ENCODE data around the gene SCAP.
"Not testable (repeated sequence)": the region's sequence is repeated elsewhere in the genome, so short reads cannot be mapped to it uniquely, and the experiment has no call there.

SCAP gene

DNA sequence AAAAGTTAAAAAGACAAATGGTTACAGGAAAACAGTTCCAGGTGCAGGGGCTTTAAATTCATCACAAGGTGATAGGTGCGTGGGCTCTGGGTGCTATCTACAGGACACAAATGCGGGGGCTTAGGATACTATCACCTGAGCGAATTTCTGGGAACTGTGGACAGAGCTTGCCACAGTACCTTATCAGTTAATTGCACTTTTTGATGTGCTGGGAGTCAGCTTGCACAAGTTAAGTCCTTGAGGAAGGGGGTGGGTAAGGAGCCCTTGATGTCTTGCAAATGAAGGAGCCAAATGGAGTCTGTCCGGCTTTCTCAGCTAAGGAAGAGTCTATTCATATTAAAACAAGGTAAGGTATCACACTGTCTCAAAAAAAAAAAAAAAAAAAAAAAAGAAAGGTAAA, 6.0 kb upstream of the SCAP start:
- DNase-seq (ENCODE audit: low spot score); FAIRE-seq: not testable (repeated sequence)

DNA sequence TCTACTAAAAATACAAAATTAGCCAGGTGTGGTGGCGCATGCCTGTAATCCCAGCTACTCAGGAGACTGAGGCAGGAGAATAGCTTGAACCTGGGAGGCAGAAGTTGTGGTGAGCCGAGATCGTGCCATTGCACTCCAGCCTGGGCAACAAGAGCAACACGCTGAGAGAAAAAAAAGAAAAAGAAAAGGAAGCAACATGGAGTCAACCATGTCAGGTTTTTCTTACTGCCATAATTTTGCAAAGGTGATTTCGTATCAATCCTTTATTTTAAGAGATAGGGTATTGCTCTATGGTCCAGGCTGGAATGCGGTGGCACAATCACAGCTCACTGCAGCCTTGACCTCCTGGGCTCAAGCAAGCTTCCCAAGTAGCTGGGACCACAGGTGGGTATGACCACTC, 4.5 kb upstream of the SCAP start:
- DNase-seq (ENCODE audit: low spot score); FAIRE-seq: not testable (repeated sequence)

DNA sequence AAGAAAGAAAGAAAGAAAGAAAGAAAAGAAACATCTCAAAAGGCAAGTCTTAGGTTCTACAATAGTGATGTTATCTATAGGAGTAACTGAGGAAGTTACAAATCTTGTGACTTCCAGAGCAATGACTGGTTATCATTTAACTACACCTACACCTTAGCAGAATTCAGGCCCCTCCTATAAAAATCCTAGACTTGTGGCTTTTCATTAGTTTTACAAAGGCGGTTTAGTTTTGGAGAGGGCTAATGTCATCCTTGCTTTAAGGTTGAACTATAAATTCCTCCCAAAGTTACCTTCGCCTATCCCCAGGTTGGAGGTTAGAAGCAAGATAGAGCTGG, 4.1 kb upstream of the SCAP start:
- FAIRE-seq (no peak), DNase-seq (ENCODE audit: low spot score) (no peak)

DNA sequence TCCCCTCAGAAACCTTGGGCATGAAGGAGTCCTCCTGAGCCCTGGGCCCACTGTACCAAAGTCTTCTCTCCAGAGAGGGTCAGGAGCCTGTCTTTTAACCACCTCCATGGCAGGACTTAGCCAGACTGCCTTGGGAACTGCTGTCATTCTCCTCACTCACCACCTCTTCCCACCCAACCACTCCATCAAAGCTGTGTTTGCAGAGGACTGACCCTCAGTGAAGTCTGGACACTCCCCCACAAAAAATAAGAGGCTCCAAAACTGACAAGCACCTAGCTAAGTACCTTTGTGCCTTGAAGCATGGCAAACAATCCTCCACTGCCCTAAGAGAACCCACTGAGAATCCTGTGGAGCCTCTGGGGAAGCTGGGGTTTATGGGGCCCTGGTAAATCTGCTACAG, 2.3 kb upstream of the SCAP start:
- FAIRE-seq (no peak), DNase-seq (ENCODE audit: low spot score) (no peak)

DNA sequence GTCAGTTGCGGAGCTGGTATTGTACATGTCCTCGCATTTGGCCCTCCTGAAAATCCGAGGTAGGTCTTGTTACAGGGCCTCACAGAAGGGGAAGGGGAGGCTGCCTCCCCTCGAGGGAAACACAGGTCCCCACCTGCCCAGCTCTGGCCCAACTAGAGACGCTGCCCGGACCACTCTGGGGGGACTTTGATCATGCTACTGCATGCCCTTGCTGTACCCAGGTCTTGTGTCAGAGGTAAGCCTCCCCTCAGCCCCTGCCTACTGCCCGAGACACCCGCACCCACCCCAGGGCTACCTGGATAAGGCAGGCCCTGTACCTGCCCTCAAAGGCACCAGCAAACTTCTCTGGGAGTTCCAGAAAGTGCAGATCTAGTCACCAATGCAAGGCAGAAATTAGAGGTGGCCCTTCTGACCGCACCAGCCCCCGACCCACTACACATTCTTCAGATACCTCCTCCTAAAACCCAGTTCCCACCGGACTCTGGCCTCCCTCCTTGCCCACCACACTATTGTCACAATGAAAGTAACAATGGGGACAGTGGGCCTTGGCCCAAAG, 981 bp upstream of the SCAP start:
- FAIRE-seq: no peak
- no peak for DNase-seq (ENCODE audit: low spot score)

DNA sequence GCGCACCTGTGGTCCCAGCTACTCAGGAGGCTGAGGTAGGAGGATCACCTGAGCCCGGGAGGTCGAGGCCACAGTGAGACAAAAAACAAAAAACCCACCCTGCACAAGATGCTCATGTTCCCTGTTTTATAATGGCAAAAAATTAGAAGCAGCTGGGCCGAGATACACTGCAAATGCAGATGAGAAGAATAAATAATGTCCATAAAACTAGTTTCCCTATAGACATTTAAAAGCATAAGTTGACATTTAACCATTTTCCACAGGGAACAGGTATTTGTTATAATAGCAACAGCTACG, 537 bp upstream of the SCAP start:
- FAIRE-seq: no peak
- no peak for DNase-seq (ENCODE audit: low spot score)

DNA sequence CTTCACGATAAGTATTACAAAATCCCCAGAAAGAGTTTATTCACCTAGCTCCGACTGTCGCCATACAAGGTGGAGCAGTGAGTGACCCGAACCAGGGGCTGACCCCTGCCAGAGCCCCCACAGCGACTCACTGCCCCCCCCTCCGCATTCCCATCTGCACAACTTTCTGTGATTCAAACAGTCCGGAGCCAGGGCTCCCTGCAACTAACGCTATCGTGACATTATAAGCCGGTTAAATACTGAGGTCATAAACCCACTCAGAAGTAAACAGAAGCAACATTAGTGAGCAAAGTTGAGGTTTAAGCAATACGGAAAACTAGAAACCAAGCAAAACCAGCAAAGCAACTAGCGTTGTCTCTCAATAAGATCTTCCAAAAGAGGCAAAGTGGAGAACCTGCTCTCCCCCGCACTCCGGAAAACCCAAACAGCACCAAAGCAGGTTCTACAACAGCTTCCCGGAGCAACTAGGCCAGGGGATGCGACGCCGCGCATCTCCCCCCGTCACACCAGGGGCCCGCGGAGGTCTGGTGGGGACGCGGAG, 642 bp downstream of the SCAP start:
- DNase-seq (ENCODE audit: low spot score) (no peak), FAIRE-seq (no peak)

DNA sequence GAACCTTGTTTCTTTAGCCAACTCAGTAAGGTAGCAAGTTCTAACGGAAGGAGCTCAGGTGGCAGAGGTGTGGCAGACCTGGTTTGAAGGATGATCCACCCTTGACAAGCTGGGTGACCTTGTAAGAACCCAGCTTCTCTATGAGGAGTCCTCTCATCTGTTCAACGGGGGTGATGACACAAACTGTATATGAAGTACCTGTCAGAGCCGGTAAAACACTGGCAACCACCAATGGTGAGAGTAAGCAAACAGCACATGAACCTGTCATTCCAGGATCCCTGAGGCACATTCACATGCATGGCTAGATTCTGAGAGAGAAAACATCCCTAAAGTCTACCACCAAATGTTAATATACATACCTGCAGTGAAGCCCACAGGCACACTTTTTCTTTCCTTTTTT, 2.4 kb downstream of the SCAP start:
- no peak for FAIRE-seq

DNA sequence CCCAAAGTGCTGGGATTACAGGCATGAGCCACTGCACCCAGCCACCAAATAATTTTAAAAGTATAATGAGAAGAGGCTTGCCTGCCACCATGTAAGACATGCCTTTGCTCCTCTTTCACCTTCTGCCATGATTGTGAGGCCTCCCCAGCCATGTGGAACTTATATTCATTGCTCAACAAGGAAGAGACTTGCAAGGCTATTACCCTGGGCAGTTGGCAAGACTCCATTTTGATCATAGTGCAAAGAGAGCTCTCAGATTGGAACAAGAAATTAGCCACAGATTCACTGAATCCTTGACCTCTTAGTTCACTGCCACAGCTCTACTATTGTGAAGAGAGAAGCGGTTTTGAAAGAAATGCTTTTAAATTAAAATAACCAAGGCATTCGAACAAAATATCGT, 6.1 kb downstream of the SCAP start:
- no peak for FAIRE-seq
- no peak for DNase-seq (ENCODE audit: low spot score)

More for the DNA sequence above, 2.4 kb downstream of the SCAP start:
- no peak for DNase-seq (ENCODE audit: low spot score)

DNA sequence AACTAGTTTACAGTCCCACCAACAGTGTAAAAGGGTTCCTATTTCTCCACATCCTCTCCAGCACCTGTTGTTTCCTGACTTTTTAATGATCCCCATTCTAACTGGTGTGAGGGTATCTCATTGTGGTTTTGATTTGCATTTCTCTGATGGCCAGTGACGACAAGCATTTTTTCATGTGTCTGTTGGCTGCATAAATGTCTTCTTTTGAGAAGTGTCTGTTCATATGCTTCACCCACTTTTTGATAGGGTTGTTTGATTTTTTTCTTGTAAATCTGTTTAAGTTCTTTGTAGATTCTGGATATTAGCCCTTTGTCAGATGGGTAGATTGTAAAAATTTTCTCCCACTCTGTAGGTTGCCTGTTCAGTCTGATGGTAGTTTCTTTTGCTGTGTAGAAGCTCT, 7.4 kb downstream of the SCAP start:
- not testable (repeated sequence) for FAIRE-seq

DNA sequence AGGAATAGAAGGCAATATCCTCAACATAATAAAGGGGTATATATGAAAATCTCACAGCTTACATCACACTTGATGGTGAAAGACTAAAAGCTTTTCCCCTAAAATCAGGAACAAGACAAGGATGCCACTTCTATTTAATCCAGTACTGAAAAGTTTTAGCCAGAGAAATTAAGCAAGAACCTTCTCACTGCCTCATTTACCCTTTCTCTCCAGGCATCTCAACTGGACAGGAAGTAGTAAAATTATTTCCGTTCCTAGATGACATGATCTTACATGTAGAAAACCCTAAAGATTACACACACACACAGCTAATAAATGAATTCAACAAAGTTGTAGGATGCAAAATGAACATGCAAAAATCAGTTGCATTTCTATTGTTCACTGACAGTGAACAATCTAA, 11.2 kb downstream of the SCAP start:
- FAIRE-seq (no peak), DNase-seq (ENCODE audit: low spot score) (no peak)

More for the DNA sequence above, 7.4 kb downstream of the SCAP start:
- DNase-seq (ENCODE audit: low spot score): not testable (repeated sequence)

DNA sequence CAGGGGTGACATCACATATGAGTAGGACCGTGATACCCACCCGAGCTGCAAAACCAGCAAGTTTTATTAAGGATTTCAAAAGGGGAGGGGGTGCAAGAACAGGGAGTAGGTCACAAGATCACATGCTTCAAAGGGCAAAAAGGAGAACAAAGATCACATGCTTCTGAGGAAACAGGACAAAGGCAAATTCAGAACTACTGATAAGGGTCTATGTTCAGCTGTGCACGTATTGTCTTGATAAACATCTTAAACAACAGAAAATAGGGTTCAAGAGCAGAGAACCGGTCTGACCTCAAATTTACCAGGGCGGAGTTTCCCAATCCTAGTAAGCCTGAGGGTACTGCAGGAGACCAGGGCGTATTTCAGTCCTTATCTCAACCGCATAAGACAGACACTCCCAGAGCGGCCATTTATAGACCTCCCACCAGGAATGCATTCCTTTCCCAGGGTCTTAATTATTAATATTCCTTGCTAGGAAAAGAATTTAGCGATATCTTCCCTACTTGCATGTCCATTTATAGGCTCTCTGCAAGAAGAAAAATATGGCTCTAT, 16.1 kb downstream of the SCAP start:
- DNase-seq (ENCODE audit: low spot score); FAIRE-seq: not testable (repeated sequence)

DNA sequence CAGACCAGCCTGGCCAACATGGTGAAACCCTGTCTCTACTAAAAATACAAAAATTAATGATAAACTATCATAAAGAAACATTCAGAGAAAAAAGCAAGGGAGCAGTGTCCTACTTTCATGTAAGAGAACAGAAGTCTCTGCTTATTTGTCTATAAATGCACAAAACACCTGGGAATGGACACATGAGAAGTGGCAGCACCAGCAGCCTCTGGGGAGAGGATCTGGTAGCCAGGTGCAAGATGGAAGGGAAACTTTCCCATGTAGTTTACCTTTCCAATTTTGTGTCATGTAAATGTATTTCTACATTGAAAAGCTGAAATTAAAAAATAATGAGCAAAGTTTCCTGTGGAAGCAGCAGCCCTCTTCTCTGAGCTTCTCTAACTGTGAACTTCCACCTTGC, 18.8 kb downstream of the SCAP start:
- FAIRE-seq (no peak), DNase-seq (ENCODE audit: low spot score) (no peak)

DNA sequence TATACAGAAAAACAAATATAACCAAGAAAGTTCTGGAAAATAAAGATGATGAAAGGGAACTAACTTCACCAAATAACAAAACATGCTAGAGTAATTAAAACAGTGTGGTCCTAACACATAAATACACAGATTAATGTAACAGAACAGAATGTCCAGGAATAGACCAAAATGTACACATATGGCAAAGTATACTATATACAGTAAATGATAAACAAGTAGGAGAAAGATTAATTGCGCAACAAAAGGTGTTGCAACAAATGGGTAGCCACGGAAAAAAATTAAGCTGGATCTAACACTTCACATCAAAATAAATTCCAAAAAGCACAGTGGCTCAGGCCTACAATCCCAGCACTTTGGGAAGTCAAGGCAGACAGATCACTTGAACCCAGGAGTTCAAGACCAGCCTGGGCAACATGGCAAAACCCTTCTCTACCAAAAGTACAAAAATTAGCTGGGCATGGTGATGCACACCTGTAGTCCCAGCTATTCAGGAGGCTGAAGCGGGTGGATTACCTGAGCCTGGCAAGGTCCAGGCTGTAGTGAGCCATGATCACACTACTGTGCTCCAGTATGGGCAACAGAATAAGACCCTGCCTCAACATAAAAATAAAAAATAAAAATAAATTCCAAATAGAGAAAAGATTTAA, 19.8 kb downstream of the SCAP start:
- DNase-seq (ENCODE audit: low spot score) (no peak), FAIRE-seq (no peak)

DNA sequence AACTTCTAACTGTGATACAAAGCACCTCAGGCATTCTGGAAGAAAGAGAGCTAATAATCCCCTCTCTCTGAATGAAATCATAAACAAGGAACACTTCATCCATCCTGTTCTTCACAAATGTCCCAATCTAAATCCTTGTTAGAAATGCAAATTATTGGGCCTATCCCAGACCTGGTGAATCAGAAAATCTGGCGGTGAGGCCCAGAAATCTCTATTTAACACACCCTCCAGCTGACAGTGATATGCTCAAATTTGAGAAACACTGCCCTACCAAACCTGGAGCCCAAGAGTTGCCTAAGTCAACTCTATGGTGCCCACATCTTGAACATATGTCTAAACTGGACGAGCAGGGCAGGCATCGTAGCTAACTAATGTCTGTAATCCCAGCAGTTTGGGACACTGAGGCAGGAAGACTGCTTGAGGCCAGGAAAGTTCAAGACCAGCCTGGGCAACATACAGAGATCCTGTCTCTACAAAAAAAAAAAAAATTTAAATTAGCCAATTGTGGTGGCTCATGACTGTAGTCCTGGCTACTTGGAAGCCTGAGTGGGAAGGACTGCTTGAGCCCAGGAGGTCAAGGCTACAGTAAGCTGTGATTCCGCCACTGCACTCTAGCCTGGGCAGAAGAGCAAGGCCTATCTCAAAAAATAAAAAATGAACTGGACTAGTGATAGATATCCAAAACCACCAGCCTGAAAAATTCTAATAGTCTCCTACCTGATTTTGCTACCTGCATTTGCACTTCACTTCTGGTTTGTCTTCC, 23.1 kb downstream of the SCAP start:
- no peak for DNase-seq (ENCODE audit: low spot score)
- no peak for FAIRE-seq

DNA sequence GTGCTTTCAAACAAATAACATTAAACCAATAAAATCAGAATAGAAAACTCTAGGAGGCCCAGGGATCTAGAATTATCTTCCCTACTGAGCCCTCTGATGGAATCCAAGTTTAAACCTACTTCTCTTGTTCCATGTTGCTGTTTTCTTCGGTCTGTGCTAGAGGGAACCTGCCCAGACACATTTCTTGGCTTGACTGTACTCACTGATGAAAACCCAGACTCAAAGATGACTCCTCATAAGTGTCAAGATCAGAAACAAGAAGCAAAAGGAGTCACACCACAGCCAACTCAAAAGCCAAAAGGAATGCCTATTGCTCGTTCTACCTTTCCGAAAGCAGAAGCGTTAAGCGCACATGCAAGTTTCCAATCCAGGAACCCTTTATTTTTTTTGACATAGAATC, 31.6 kb downstream of the SCAP start:
- DNase-seq (ENCODE audit: low spot score): no peak
- FAIRE-seq: no peak

DNA sequence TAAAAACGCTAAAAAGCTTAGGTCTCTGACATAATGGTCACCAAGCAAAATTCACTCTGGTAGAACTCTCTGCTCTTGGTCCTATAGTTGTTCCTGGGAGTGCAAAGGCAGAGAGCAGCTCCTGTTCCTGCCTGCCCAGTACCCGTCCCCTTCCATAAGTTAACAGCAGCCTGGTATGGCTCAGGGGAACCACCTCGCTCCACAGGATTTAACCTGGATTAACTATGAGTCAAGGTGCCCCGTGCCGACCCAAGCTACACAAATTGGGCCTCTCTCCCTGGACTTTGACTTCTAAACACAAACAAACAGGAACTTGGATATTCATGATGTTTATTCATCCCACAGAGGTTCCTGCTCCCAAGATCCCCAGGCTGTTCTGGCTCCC, 32.1 kb downstream of the SCAP start:
- FAIRE-seq: no peak

DNA sequence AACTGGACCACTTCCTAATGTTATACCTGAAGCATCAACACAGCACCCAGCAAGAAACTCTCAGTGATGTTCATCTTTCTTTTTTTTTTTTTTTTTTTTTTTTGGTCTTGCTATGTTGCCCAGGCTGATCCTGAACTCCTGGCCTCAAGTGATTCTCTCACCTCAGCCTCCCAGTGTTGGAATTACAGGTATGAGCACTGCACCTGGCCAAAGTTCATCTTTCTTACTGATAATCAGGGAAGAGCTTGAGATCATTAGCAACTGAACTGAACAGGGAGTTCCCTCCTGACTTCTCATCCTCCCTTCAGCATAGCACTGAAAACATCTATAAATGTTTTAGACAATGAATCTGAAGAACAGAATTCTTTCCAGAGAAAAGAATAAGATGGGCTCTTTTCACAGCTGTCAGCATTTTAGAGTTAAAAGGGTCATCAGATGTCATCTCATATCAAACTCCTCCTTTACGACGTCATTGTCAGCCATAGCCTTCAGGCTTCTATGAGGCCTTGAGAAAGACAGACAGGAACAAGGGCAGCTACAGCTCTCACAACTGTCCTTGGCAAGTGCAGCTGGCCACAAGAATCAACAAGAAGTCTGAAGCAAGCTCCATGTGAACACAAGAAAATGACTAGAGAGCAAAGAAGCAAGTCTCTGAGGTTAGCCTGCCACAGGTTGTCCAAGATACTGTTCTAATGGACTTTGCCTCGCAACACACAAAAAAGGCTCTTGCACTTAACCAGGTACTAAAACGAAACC, 33.8 kb downstream of the SCAP start:
- no peak for FAIRE-seq

More for the DNA sequence above, 32.1 kb downstream of the SCAP start:
- DNase-seq (ENCODE audit: low spot score): no peak

DNA sequence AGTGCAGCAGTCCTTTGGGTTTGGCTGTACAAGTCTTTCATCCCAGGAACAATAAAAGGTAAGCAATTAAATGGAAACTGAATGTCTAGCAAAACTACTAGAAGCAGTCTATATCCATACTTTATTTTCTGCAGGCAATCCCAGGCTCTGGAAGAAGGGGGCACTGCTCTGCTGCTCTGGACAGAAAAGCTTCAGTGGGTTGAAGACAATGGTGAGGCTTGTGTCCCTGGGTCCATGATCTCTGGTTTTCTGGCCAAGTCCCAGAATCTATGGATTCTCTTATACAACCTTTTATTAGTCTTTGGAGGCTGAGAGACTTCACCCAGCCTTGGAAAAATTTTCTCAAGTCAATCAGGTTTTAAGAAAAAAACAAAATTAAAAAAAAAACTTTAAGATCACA, 35.6 kb downstream of the SCAP start:
- DNase-seq (ENCODE audit: low spot score) (no peak), FAIRE-seq (no peak)

More for the DNA sequence above, 33.8 kb downstream of the SCAP start:
- DNase-seq (ENCODE audit: low spot score): no peak

DNA sequence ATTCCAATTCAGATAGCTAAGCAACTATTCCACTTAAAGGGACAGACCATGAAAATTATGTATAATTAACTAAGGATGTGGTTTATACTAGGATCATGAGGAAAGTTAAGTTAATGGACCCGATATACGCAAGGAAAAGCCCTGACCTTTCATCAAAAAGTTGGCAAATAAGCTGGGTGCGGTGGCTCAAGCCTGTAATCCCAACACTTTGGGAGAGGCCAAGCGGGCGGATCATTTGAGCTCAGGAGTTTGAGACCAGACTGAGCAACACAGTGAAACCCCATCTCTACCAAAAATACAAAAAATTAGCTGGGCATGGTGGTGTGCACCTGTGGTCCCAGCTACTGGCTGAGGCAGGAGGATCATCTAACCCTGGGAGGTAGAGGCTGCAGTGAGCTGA, 39.6 kb downstream of the SCAP start:
- no peak for FAIRE-seq
- DNase-seq (ENCODE audit: low spot score): no peak

DNA sequence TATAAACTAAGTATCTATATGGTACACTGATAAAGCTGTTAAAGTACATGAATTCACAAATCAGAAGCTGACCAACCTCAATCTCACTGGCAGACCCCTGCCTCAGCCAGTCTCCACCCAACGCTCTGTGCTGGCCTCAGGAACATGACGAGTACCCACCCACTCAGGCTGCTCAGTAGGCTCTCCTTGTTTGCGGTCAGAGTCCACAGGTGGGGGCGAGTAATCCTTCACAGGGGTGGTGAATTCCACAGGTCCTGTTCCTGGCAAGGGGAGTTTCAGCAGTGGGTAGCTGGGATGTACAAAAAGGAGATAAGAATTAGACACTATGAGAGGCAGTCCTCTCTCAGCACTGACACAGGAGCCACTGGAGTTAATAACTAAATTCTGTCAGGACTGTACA, 40.9 kb downstream of the SCAP start:
- DNase-seq (ENCODE audit: low spot score) (no peak), FAIRE-seq (no peak)

DNA sequence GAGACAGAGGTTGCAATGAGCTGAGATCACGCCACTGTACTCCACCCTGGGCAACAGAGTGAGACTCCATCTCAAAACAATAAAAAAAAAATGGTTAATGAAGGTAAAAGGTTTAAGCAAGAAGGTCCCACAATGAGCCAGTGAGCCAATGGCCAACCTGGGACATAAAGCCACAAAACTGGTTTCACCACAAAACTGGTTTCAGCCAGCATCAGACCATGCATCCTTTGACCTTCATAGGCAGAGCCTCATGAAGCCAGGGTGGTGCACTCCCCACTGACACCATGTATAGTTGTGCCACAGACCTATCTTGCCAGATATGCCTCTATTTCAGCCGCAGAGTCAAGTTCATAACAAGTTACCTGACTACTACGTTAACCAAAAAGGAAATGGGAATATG, 41.9 kb downstream of the SCAP start:
- no peak for DNase-seq (ENCODE audit: low spot score)
- FAIRE-seq: no peak
